ENCODE results near the gene USP49. TPM values are rescaled to one million over a fixed set of nuclear protein-coding genes. Genes with fewer than 3 reads are reported as not detected.

USP49 gene
- total RNA-seq, 1 experiment from 2014 or later: 6.9 TPM

GRCh38 chr6:41832263-41832662 lies 62.9 kb downstream of the USP49 start:
- RAD21 ChIA-PET (ENCODE audit: low non-redundant PET in 1 of 2, low total read pairs in 2 of 2, uncharacterized antibody in 2 of 2, unreplicated experiment in 2 of 2): no interaction called here
- intact Hi-C loops (cut with micrococcal nuclease): no loop called here
- no peaks in the 10 kb centered on the region for H3K27me3 ChIP-seq (ENCODE audit: insufficient read depth, low read length)

GRCh38 chr6:41826343-41827022 lies 68.7 kb downstream of the USP49 start:
- H3K36me3 ChIP-seq (ENCODE audit: control insufficient read depth in 1 of 2, insufficient read depth in 2 of 2, low read length in 2 of 2): no peaks in the 10 kb centered on the region
- no peaks in the 10 kb centered on the region for H3K4me1 ChIP-seq (ENCODE audit: control insufficient read depth in 1 of 2, insufficient read depth in 2 of 2, low read length in 2 of 2)
- intact Hi-C loops (cut with micrococcal nuclease): no loop called here
- ChIA-PET CTCF (no interaction called here), POLR2A (no interaction called here), RAD21 (ENCODE audit: low non-redundant PET in 1 of 2, low total read pairs in 2 of 2, uncharacterized antibody in 2 of 2, unreplicated experiment in 2 of 2) (no interaction called here)
- no peak overlapping the region for H2AFZ ChIP-seq (ENCODE audit: low read depth, low read length, poor library complexity, severe bottlenecking)
- H3K27me3 ChIP-seq (ENCODE audit: insufficient read depth, low read length): no peaks in the 10 kb centered on the region
- H3K27ac ChIP-seq (ENCODE audit: low read depth, low read length): no peak overlapping the region
- DNase-seq (ENCODE audit: low read depth, low spot score): no peak
- H4K20me1 ChIP-seq (ENCODE audit: insufficient read depth): no peaks in the 10 kb centered on the region
- no peak overlapping the region for H3K9ac ChIP-seq (ENCODE audit: low read length)
- H3K79me2 ChIP-seq (ENCODE audit: insufficient read depth, low read length): no peaks in the 10 kb centered on the region
- BruUV-seq (replicated peaks): no TSS peak
- H3K9me3 ChIP-seq (ENCODE audit: control insufficient read depth in 1 of 2, insufficient read depth in 1 of 2, low read depth in 1 of 2, low read length in 2 of 2): no peaks in the 10 kb centered on the region
- H3K4me2 ChIP-seq (ENCODE audit: low read length): no peak overlapping the region
- H3K9me2 ChIP-seq (ENCODE audit: insufficient read depth): no peaks in the 10 kb centered on the region
- no peak for ATAC-seq
- H3K4me3 ChIP-seq (replicated peaks in 1 of 2; ENCODE audit: low read depth in 1 of 2, low read length in 2 of 2): no peak overlapping the region
- TF ChIP-seq EZH2 (IDR thresholded peaks at IDR 0.05) (no peak), ELF1 (IDR thresholded peaks at IDR 0.05; ENCODE audit: borderline replicate concordance, low read depth) (no peak), POLR2AphosphoS5 (IDR thresholded peaks at IDR 0.05; ENCODE audit: low read depth, low read length) (no peak), POLR2A (IDR thresholded peaks at IDR 0.05; ENCODE audit: borderline replicate concordance, extremely low read depth, insufficient read depth, insufficient read length) (no peak), EZH2phosphoT487 (IDR thresholded peaks at IDR 0.05; ENCODE audit: borderline replicate concordance) (no peak), ATF3 (IDR thresholded peaks at IDR 0.05) (no peak), CEBPB (IDR thresholded peaks at IDR 0.05; ENCODE audit: low read depth) (no peak), JUND (IDR thresholded peaks at IDR 0.05) (no peak), ZBTB33 (IDR thresholded peaks at IDR 0.05; ENCODE audit: extremely low read depth, insufficient replicate concordance, low read length) (no peak), CBX3 (IDR thresholded peaks at IDR 0.05; ENCODE audit: low read depth) (no peak), ZFX (IDR thresholded peaks at IDR 0.05) (no peak), RAD21 (IDR thresholded peaks at IDR 0.05; ENCODE audit: low read depth) (no peak), EGR1 (IDR thresholded peaks at IDR 0.05; ENCODE audit: low read depth) (no peak), TCF7L2 (IDR thresholded peaks at IDR 0.05; ENCODE audit: borderline replicate concordance, extremely low read depth, insufficient read depth, insufficient read length) (no peak)

More at GRCh38 chr6:41832263-41832662, 62.9 kb downstream of the USP49 start:
- TF ChIP-seq ZNF274 (IDR thresholded peaks at IDR 0.05; ENCODE audit: low read depth, low read length) (no peak), ZBTB33 (IDR thresholded peaks at IDR 0.05; ENCODE audit: extremely low read depth, insufficient replicate concordance, low read length) (no peak)
- H3K36me3 ChIP-seq (ENCODE audit: control insufficient read depth in 1 of 2, insufficient read depth in 2 of 2, low read length in 2 of 2): no peaks in the 10 kb centered on the region
- no peaks in the 10 kb centered on the region for H3K4me1 ChIP-seq (ENCODE audit: control insufficient read depth in 1 of 2, insufficient read depth in 2 of 2, low read length in 2 of 2)
- no peaks in the 10 kb centered on the region for H3K79me2 ChIP-seq (ENCODE audit: insufficient read depth, low read length)
- peaks cover 4% of the 10 kb centered on the region; the same call in 1 of the 2 replicates for H3K9me2 ChIP-seq (ENCODE audit: insufficient read depth)
- no peak overlapping the region for H3K9ac ChIP-seq (ENCODE audit: low read length)
- no TSS peak for BruUV-seq (replicated peaks)
- no peaks in the 10 kb centered on the region for H3K9me3 ChIP-seq (ENCODE audit: control insufficient read depth in 1 of 2, insufficient read depth in 1 of 2, low read depth in 1 of 2, low read length in 2 of 2)
- H3K4me2 ChIP-seq (ENCODE audit: low read length): no peak overlapping the region
- CTCF ChIA-PET: no interaction called here
- no peak overlapping the region for H3K4me3 ChIP-seq (replicated peaks in 1 of 2; ENCODE audit: low read depth in 1 of 2, low read length in 2 of 2)
- no peaks in the 10 kb centered on the region for H4K20me1 ChIP-seq (ENCODE audit: insufficient read depth)
- no peak overlapping the region for H2AFZ ChIP-seq (ENCODE audit: low read depth, low read length, poor library complexity, severe bottlenecking)
- POLR2A ChIA-PET: no interaction called here
- no peak for DNase-seq (ENCODE audit: low read depth, low spot score)
- no peak for ATAC-seq
- H3K27ac ChIP-seq (ENCODE audit: low read depth, low read length): no peak overlapping the region

Data from HCT116 (cell line).